ENCODE data around the gene IER2.

- no peak for TF ChIP-seq CTCF (conservative IDR thresholded peaks at IDR 0.05; ENCODE audit: low read depth, low read length)
- TF ChIP-seq EZH2 (IDR thresholded peaks at IDR 0.05; ENCODE audit: borderline replicate concordance, low read depth, low read length, poor library complexity, severe bottlenecking), result no peak
Measured at GRCh38 chr19:13187419-13187818, 37.2 kb downstream of the IER2 start.
